Brain pericyte (primary cell): Measurements from ENCODE around the gene USP51.
"Not testable (repeated sequence)": the region's sequence is repeated elsewhere in the genome, so short reads cannot be mapped to it uniquely, and the experiment has no call there.

Experiments used
- DNase-seq: peaks from one replicate; pipeline ENCODE4 v3.0.0-alpha.2; 2012; ENCODE audit warnings: low read depth, low spot score

USP51 gene

GRCh38 chrX:55489314-55490009 is at the start of gene USP51:
TSS of gene USP51 (minus strand) at chrX:55489848. CDS start at chrX:55488939, 909 bp downstream.
- no peak for DNase-seq

- DNase-seq: no peak
These were observed 34.8 kb upstream of the USP51 start for GRCh38 chrX:55524487-55524886.

GRCh38 chrX:55523356-55523755 is 33.7 kb upstream of the USP51 start:
- DNase-seq: no peak

- DNase-seq: no peak
These were observed 33.1 kb upstream of the USP51 start for GRCh38 chrX:55522596-55523276.

GRCh38 chrX:55521687-55522086 is 32.0 kb upstream of the USP51 start:
- no peak for DNase-seq

- DNase-seq: not testable (repeated sequence)
These were observed 27.3 kb upstream of the USP51 start for GRCh38 chrX:55516794-55517481.

GRCh38 chrX:55513045-55513737 is 23.5 kb upstream of the USP51 start:
- not testable (repeated sequence) for DNase-seq

- DNase-seq: not testable (repeated sequence)
These were observed 18.9 kb upstream of the USP51 start for GRCh38 chrX:55508410-55509152.

- not testable (repeated sequence) for DNase-seq
These were observed 18.1 kb upstream of the USP51 start for GRCh38 chrX:55507699-55508098.

- DNase-seq: not testable (repeated sequence)
These were observed 17.4 kb upstream of the USP51 start for GRCh38 chrX:55507010-55507409.

- DNase-seq: no peak
These were observed 1.3 kb upstream of the USP51 start for GRCh38 chrX:55490974-55491373.

GRCh38 chrX:55490121-55490520 is 473 bp upstream of the USP51 start:
- no peak for DNase-seq

GRCh38 chrX:55488593-55489313 is 895 bp downstream of the USP51 start:
- no peak for DNase-seq

GRCh38 chrX:55488006-55488592 is 1.5 kb downstream of the USP51 start:
- no peak for DNase-seq

- no peak for DNase-seq
These were observed 2.5 kb downstream of the USP51 start for GRCh38 chrX:55487143-55487542.

- no peak for DNase-seq
These were observed 2.9 kb downstream of the USP51 start for GRCh38 chrX:55486736-55487135.

- no peak for DNase-seq
These were observed 4.7 kb downstream of the USP51 start for GRCh38 chrX:55484948-55485347.

GRCh38 chrX:55480390-55481062 is 9.1 kb downstream of the USP51 start:
- no peak for DNase-seq

- not testable (repeated sequence) for DNase-seq
These were observed 9.7 kb downstream of the USP51 start for GRCh38 chrX:55479956-55480355.

- not testable (repeated sequence) for DNase-seq
These were observed 23.9 kb downstream of the USP51 start for GRCh38 chrX:55465791-55466190.
